ENCODE results near the gene PPP2R2B.

GRCh38 chr5:146894753-146895521, 16.4 kb upstream of the PPP2R2B start:
- TF ChIP-seq CTCF (conservative IDR thresholded peaks at IDR 0.05 in 1 of 2, IDR thresholded peaks at IDR 0.05 in 1 of 2; ENCODE audit: low read depth in 1 of 2, low read length in 2 of 2), result no peak
- no peak for TF ChIP-seq EZH2 (IDR thresholded peaks at IDR 0.05; ENCODE audit: low read length, missing control alignments)

Measured in fibroblast of lung (primary cell).